Kidney (tissue), 22 donors: ENCODE results near the gene TRPV2. TPM values are rescaled to one million over a fixed set of nuclear protein-coding genes. Genes with fewer than 3 reads are reported as not detected.
A peak's percentile ranks its signal among the peaks of the same experiment; 100 is the strongest.

Source experiments
- DNase-seq, 5 donors: peaks; one replicate each; pipeline ENCODE4 v3.0.0-alpha.2; 2013 to 2020
- FAIRE-seq: peaks from 2 replicates; lab custom pipeline; 2012; peaks lifted over from hg19 to GRCh38; lab: Jason Lieb, UNC
- H3K27ac ChIP-seq, 2 donors: one replicate each; pipeline ENCODE4 v1.7.0; 2013; ENCODE audit warnings: low read depth in 2 of 2, low read length in 2 of 2, inconsistent platforms in 1 of 2
- H3K27me3 ChIP-seq: one replicate; pipeline ENCODE4 v1.7.1; 2013; ENCODE audit warnings: low read length, inconsistent platforms; ENCODE audit not compliant: control insufficient read depth, insufficient read depth
- H3K36me3 ChIP-seq, 3 donors: one replicate each; pipeline versions ENCODE4 v1.7.0 to v1.7.1; 2013; ENCODE audit warnings: low read length in 3 of 3, control low read depth in 1 of 3, inconsistent platforms in 1 of 3; ENCODE audit not compliant: insufficient read depth in 3 of 3, control insufficient read depth in 2 of 3
- H3K4me1 ChIP-seq, 3 donors: one replicate each; pipeline versions ENCODE4 v1.7.0 to v1.7.1; 2013; ENCODE audit warnings: low read length in 3 of 3, inconsistent platforms in 1 of 3, low read depth in 1 of 3; ENCODE audit not compliant: control insufficient read depth in 2 of 3, insufficient read depth in 2 of 3
- H3K4me3 ChIP-seq, 3 donors: one replicate each; pipeline versions ENCODE4 v1.7.0 to v1.8.1; 2013; ENCODE audit warnings: low read length in 3 of 3, control low read depth in 1 of 3, inconsistent platforms in 1 of 3
- H3K9ac ChIP-seq, 3 donors: one replicate each; pipeline versions ENCODE4 v1.7.0 to v1.7.1; 2013; ENCODE audit warnings: low read length in 3 of 3, control low read depth in 1 of 3, inconsistent platforms in 1 of 3
- H3K9me3 ChIP-seq, 3 donors: one replicate each; pipeline versions ENCODE4 v1.7.0 to v1.7.1; 2013; ENCODE audit warnings: low read length in 3 of 3, control low read depth in 1 of 3, inconsistent platforms in 1 of 3; ENCODE audit not compliant: control insufficient read depth in 2 of 3, insufficient read depth in 1 of 3
- intact Hi-C: fragments of 100-400 bp; cut with DNase I; formaldehyde crosslinking; loops from one replicate; pipeline ENCODE4 v1.11.1; 2022
- long read RNA-seq, 10 donors: library from polyadenylated mRNA in 1 of 10; unstranded in 1 of 10; transcript quantifications; one replicate each; pipeline ENCODE4 v2.0.0 and lab custom pipeline, GENCODE V29; 2021 to 2026
- polyA plus RNA-seq: library from polyadenylated mRNA; stranded (reverse); fragments of 350-450 nt; fragmentation: Illumina TruSeq; extraction: RNeasy Lipid Tissue Mini Kit (QIAGEN cat#74804); gene quantifications from one replicate; pipeline ENCODE4 v1.2.3, GENCODE V29; 2014; ENCODE audit warnings: low read depth, low replicate concordance; ENCODE audit not compliant: insufficient read depth
- total RNA-seq: library from RNA; stranded (reverse); fragmentation: NEBNext Ultra II Directional; extraction: Animal tissue kit (Norgen Biotek cat#: 25700); gene quantifications from one replicate; pipeline ENCODE4 v1.2.1, GENCODE V29; 2021
- TF ChIP-seq, protein P1 (sequence below): IDR thresholded peaks from 3 replicates; pipeline ENCODE4 v1.5.1; 2012; ENCODE audit warnings: mild to moderate bottlenecking, moderate library complexity, borderline replicate concordance; ENCODE audit not compliant: insufficient read depth; ENCODE audit errors: extremely low read depth
- donor health status: control.
- donor health status: control.
- donor health status: control.
- donor health status: control.
- donor health status: control.
- donor health status: DM: yes; HTN: yes; CAD: no.
- donor health status: Normal renal cell carcinoma (clear cell type).

The TRPV2 gene, protein sequence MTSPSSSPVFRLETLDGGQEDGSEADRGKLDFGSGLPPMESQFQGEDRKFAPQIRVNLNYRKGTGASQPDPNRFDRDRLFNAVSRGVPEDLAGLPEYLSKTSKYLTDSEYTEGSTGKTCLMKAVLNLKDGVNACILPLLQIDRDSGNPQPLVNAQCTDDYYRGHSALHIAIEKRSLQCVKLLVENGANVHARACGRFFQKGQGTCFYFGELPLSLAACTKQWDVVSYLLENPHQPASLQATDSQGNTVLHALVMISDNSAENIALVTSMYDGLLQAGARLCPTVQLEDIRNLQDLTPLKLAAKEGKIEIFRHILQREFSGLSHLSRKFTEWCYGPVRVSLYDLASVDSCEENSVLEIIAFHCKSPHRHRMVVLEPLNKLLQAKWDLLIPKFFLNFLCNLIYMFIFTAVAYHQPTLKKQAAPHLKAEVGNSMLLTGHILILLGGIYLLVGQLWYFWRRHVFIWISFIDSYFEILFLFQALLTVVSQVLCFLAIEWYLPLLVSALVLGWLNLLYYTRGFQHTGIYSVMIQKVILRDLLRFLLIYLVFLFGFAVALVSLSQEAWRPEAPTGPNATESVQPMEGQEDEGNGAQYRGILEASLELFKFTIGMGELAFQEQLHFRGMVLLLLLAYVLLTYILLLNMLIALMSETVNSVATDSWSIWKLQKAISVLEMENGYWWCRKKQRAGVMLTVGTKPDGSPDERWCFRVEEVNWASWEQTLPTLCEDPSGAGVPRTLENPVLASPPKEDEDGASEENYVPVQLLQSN
- 18.2 TPM for total RNA-seq
- polyA plus RNA-seq, result 8.6 TPM
- long read RNA-seq, donor 1, result 0 reads
- long read RNA-seq, donor 2, result 0 reads
- long read RNA-seq, donor 3, partial matches to known transcripts, result 0 of 1 reads
- long read RNA-seq, donor 3, other reads (novel, unspliced or antisense), result 0 of 1 reads
- long read RNA-seq, donor 4, result 0 reads
- long read RNA-seq, donor 5, result 0 reads
- long read RNA-seq, donor 6, result 0 reads
- long read RNA-seq, donor 7, partial matches to known transcripts, result 4 of 10 reads
- long read RNA-seq, donor 7, other reads (novel, unspliced or antisense), result 4 of 10 reads
- long read RNA-seq, donor 8, result 0 reads
- long read RNA-seq, donor 9, partial matches to known transcripts, result 0 of 1 reads
- long read RNA-seq, donor 9, other reads (novel, unspliced or antisense), result 0 of 1 reads
- long read RNA-seq, donor 10, partial matches to known transcripts, result 0 of 1 reads
- long read RNA-seq, donor 10, other reads (novel, unspliced or antisense), result 0 of 1 reads

DNA sequence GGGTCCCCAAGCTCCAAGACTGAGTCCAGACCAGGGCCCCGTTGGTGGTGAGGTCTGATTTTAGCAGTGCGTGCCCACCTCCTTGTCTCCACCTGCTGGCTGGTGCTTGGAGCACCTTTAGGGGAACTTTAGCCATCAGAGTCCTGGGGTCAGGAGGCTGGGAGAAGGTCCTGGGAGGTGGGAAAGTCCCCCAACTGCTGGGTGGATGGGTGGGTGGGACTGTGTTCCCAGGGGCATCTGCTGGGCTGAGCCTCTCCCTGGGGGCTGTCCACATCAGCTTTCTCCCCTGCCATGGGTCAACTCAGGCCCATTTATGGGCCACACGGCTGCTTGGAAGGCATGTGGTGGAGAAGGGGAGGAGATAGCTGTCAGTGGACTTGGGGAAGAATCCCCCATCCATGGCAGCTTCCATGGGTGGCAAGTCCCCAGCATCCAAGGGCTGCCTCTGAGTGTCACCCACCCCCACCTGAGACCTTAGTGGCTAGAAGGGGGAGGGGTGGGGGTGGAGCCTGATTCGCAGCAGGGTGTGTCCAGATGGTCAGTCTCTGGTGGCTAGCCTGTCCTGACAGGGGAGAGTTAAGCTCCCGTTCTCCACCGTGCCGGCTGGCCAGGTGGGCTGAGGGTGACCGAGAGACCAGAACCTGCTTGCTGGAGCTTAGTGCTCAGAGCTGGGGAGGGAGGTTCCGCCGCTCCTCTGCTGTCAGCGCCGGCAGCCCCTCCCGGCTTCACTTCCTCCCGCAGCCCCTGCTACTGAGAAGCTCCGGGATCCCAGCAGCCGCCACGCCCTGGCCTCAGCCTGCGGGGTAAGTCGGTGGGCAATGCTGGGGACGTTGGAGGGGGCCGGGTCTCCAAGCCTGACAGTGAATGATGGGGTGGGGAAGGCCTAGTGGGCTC, at the start of gene TRPV2:
TRPV2 (plus strand) TSS at position 541 of the 894 bp plus-strand sequence. CDS start 2,098 bp downstream, outside the sequence.
- no peaks in the 10 kb centered on the region for H3K36me3 ChIP-seq
- FAIRE-seq (no peak), DNase-seq (peak in 2 of 5 donors; percentile 13 to 27)
- peaks cover 0 to 6% (median 6%) of the 10 kb centered on the region in 3 donors for H3K4me1 ChIP-seq
- TF ChIP-seq, protein P1, sequence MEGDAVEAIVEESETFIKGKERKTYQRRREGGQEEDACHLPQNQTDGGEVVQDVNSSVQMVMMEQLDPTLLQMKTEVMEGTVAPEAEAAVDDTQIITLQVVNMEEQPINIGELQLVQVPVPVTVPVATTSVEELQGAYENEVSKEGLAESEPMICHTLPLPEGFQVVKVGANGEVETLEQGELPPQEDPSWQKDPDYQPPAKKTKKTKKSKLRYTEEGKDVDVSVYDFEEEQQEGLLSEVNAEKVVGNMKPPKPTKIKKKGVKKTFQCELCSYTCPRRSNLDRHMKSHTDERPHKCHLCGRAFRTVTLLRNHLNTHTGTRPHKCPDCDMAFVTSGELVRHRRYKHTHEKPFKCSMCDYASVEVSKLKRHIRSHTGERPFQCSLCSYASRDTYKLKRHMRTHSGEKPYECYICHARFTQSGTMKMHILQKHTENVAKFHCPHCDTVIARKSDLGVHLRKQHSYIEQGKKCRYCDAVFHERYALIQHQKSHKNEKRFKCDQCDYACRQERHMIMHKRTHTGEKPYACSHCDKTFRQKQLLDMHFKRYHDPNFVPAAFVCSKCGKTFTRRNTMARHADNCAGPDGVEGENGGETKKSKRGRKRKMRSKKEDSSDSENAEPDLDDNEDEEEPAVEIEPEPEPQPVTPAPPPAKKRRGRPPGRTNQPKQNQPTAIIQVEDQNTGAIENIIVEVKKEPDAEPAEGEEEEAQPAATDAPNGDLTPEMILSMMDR, result peak; percentile 20
- no peaks in the 10 kb centered on the region for H3K27me3 ChIP-seq
- H3K4me3 ChIP-seq, result peak within 1 kb of the TSS; percentile 39 to 63 (median 59)
- peak within 1 kb of the TSS in 2 of 3 donors; percentile 48 to 51 for H3K9ac ChIP-seq
- H3K27ac ChIP-seq, result peak within 1 kb of the TSS; percentile 83 to 91
- intact Hi-C loops, result no loop called here
- no peaks in the 10 kb centered on the region for H3K9me3 ChIP-seq

DNA sequence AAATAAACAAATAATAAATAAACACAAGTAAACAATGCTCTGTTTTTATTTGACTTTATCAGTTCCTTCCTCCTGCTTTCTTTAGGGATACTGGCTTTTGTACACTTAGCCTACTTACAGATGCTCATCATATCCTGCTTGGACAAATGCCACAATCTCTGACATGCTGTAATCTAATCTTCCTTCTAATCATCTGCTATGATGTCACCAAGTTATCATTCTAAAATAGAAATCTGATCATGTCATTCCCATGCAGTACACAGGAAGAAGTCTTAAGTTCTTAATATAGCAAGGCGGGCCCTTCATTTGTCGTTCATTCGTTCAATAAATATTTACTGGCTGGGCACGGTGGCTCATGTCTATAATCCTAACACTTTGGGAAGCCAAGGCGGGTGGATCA, 43.6 kb upstream of the TRPV2 start:
- Histone ChIP-seq H3K9me3 (no peaks in the 10 kb centered on the region), H3K4me1 (no peaks in the 10 kb centered on the region), H3K36me3 (no peaks in the 10 kb centered on the region), H3K4me3 (no peak overlapping the region), H3K27ac (no peak overlapping the region), H3K9ac (no peak overlapping the region), H3K27me3 (no peaks in the 10 kb centered on the region)
- TF ChIP-seq, protein P1, result no peak
- no peak for DNase-seq
- intact Hi-C loops, result no loop called here
- FAIRE-seq, result peak; percentile 8
